Chondrocyte (in vitro differentiated cells): ENCODE results near the gene DCDC1. TPM values are rescaled to one million over a fixed set of nuclear protein-coding genes. Genes with fewer than 3 reads are reported as not detected.
A peak's percentile ranks its signal among the peaks of the same experiment; 100 is the strongest.

Experiments
- DNase-seq: peaks from one replicate; pipeline ENCODE4 v3.0.0; 2021; ENCODE audit warnings: mixed read lengths, low spot score
- H3K27ac Mint-ChIP-seq: one replicate; pipeline ENCODE4 v1.8.0; 2021; ENCODE audit warnings: mild to moderate bottlenecking, moderate library complexity, mixed read lengths; ENCODE audit not compliant: unreplicated experiment
- H3K27me3 Mint-ChIP-seq: 2 replicates; pipeline ENCODE4 v1.8.0; 2021; ENCODE audit warnings: low read depth, mixed read lengths
- H3K36me3 Mint-ChIP-seq: 2 replicates; pipeline ENCODE4 v1.8.0; 2021; ENCODE audit warnings: low read depth, mixed read lengths
- H3K4me1 Mint-ChIP-seq: 2 replicates; pipeline ENCODE4 v1.8.0; 2021; ENCODE audit warnings: low read depth, mild to moderate bottlenecking, mixed read lengths
- H3K4me3 Mint-ChIP-seq: one replicate; pipeline ENCODE4 v1.8.0; 2021; ENCODE audit warnings: mild to moderate bottlenecking, moderate library complexity, mixed read lengths; ENCODE audit not compliant: unreplicated experiment
- H3K9me3 Mint-ChIP-seq: 2 replicates; pipeline ENCODE4 v1.8.0; 2021; ENCODE audit warnings: low read depth, mixed read lengths
- CTCF ChIP-seq: fragments of 200-600 bp; sonication (generic); IDR thresholded peaks from 2 replicates; pipeline ENCODE4 v1.5.0; 2021; ENCODE audit warnings: antibody characterized with exemption, mild to moderate bottlenecking, moderate library complexity
- total RNA-seq: library from RNA; stranded (reverse); gene quantifications from 3 replicates; pipeline ENCODE4 v1.2.1, GENCODE V29; 2021

The DCDC1 gene
- total RNA-seq, 1 donor from 2014 or later = not detected

GRCh38 chr11:30983776-30984441, 385.6 kb downstream of the DCDC1 start:
- Mint-ChIP-seq H3K4me3 (no peak overlapping the region), H3K36me3 (no peaks in the 10 kb centered on the region), H3K27ac (no peak overlapping the region), H3K4me1 (peaks cover 13% of the 10 kb centered on the region), H3K9me3 (peaks cover 3% of the 10 kb centered on the region), H3K27me3 (peaks cover 5% of the 10 kb centered on the region)
- TF ChIP-seq CTCF = no peak
- DNase-seq = no peak

DNA sequence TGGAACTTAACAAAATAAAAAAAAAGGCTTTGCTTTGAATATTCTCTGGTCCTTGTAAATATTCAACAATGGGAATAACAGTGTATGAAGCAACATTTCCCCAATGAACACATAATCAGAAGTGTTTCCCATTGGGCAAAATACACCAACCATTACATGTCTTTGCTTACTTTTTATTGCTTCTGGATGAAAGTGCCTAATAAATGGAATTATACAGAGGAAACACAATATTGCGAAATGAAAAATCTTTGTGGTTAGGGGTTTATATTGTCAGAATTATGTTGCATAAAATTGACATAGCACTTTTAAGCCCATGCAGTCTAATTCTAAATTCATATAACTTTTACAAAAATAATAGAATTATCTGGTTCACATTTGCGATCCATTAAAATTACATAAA, 386.4 kb downstream of the DCDC1 start:
- H3K27me3 Mint-ChIP-seq = peaks cover 4% of the 10 kb centered on the region
- peaks cover 3% of the 10 kb centered on the region for H3K9me3 Mint-ChIP-seq
- no peak overlapping the region for H3K27ac Mint-ChIP-seq
- no peak for DNase-seq
- TF ChIP-seq CTCF = no peak
- no peaks in the 10 kb centered on the region for H3K36me3 Mint-ChIP-seq
- H3K4me1 Mint-ChIP-seq = peaks cover 13% of the 10 kb centered on the region
- no peak overlapping the region for H3K4me3 Mint-ChIP-seq

- TF ChIP-seq CTCF = no peak
- Mint-ChIP-seq H3K4me1 (no peaks in the 10 kb centered on the region), H3K36me3 (peaks cover 2% of the 10 kb centered on the region), H3K27ac (no peak overlapping the region), H3K4me3 (no peak overlapping the region), H3K27me3 (peaks cover 10% of the 10 kb centered on the region), H3K9me3 (peaks cover 13% of the 10 kb centered on the region)
- DNase-seq = no peak
Observed at GRCh38 chr11:30967579-30967978, 402.0 kb downstream of the DCDC1 start.

DNA sequence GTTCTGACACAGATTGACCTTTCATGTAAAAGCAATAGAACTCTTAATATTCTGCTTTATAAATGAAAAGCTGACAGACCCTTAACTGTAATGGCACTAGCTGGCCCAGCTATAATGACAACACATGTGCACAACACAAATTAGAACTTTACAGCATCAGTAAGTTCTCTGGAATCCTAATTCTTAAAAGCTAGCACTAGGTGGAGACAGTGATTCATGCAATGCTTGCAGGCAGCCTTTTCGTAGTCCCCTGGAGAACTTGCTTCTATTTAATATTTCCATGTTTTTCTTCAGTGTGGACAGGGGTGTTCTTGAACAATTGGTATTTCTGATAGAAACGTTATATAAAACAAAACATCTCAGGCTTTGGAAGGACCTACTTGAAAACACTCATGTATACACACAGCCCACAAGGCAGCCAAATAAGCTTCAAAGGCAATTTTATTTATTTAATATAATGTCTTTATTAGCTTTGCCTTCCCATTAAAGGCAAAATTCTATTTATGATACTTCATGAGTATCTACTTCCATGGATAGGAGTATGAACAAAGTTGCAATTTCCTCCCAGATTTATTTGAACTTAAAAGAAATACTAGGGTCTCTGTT, 409.0 kb downstream of the DCDC1 start:
- Mint-ChIP-seq H3K27me3 (peaks cover 25% of the 10 kb centered on the region), H3K36me3 (no peaks in the 10 kb centered on the region), H3K4me1 (no peaks in the 10 kb centered on the region), H3K27ac (no peak overlapping the region), H3K9me3 (no peaks in the 10 kb centered on the region), H3K4me3 (no peak overlapping the region)
- no peak for DNase-seq
- TF ChIP-seq CTCF = peak; percentile 82

GRCh38 chr11:30956751-30957150, 412.8 kb downstream of the DCDC1 start:
- no peak for DNase-seq
- no peaks in the 10 kb centered on the region for H3K9me3 Mint-ChIP-seq
- H3K27me3 Mint-ChIP-seq = peaks cover 18% of the 10 kb centered on the region
- no peaks in the 10 kb centered on the region for H3K4me1 Mint-ChIP-seq
- no peak for TF ChIP-seq CTCF
- no peak overlapping the region for H3K4me3 Mint-ChIP-seq
- no peak overlapping the region for H3K27ac Mint-ChIP-seq
- no peaks in the 10 kb centered on the region for H3K36me3 Mint-ChIP-seq
